Adipose tissue (tissue), 3 donors: ENCODE data around the gene ASF1B. TPM values are rescaled to one million over a fixed set of nuclear protein-coding genes. Genes with fewer than 3 reads are reported as not detected.
A peak's percentile ranks its signal among the peaks of the same experiment; 100 is the strongest.

Source experiments
- H3K27ac ChIP-seq: one replicate; pipeline ENCODE4 v1.5.1; 2013; ENCODE audit warnings: low read depth, low read length
- WGBS, 3 donors: extraction: QIAGEN DNeasy Blood & Tissue Kit; methylation state at CpG; one replicate each; pipeline ENCODE4 v1.1.7; 2013; 5-methylcytosine and 5-hydroxymethylcytosine counted together
- polyA plus RNA-seq, 3 donors: library from polyadenylated mRNA; stranded (reverse); fragments of 200-250 nt; gene quantifications; one replicate each; pipeline ENCODE4 v1.2.3, GENCODE V29; 2013
- donor health status: healthy with polysubstance abuse.
- donor health status: Bipolar disorder and iron deficiency.
- donor health status: healthy.

The ASF1B gene
- polyA plus RNA-seq, 3 donors: 0.40 to 1.8 (median 0.71) TPM

GRCh38 chr19:14073925-14074838, 62.2 kb downstream of the ASF1B start:
- WGBS, 3 donors: 1 to 2% (median 1%) methylated on average over 41 to 44 of the region's 44 CpGs
- peak overlapping the region; percentile 54 for H3K27ac ChIP-seq

GRCh38 chr19:14073261-14073924, 63.0 kb downstream of the ASF1B start:
- 0 to 1% (median 0%) methylated on average over 42 to 106 of the region's 106 CpGs for WGBS, 3 donors
- peak overlapping the region; percentile 54 for H3K27ac ChIP-seq

GRCh38 chr19:14072535-14073260, 63.7 kb downstream of the ASF1B start, which contains the start of gene MISP3:
Gene MISP3, plus strand, starts transcription at chr19:14072786. Its CDS starts 524 bp downstream, at chr19:14073310.
- WGBS, 3 donors: 1% methylated on average over 37 to 51 of the region's 51 CpGs
- H3K27ac ChIP-seq: peak within 1 kb of the TSS; percentile 54

- no peak overlapping the region for H3K27ac ChIP-seq
- 95 to 96% (median 95%) methylated on average over 42 to 43 of the region's 43 CpGs for WGBS, 3 donors
These were observed 65.9 kb downstream of the ASF1B start for GRCh38 chr19:14070268-14071050.

Other genes starting within 250 kb of the ASF1B start
- gene BRME1, start 230.5 kb downstream of the ASF1B start, polyA plus RNA-seq: 1 to 10 TPM; 1.1 to 3.7 (median 2.9) TPM
- gene CC2D1A, start 230.4 kb downstream of the ASF1B start, polyA plus RNA-seq: 10 to 100 TPM; 17.0 to 27.9 (median 20.4) TPM
- gene PODNL1, start 198.2 kb downstream of the ASF1B start, polyA plus RNA-seq: 1 to 10 TPM in 1 of 3 donors, under 1 TPM in 2; 0.10 to 2.5 (median 0.58) TPM
- gene DCAF15, start 184.1 kb downstream of the ASF1B start, polyA plus RNA-seq: 10 to 100 TPM; 13.5 to 29.0 (median 16.2) TPM
- gene RFX1, start 130.3 kb downstream of the ASF1B start, polyA plus RNA-seq: 1 to 10 TPM; 4.4 to 5.8 (median 4.4) TPM
- not detected for gene RLN3, start 108.4 kb downstream of the ASF1B start, polyA plus RNA-seq
- 1 to 10 TPM; 2.7 to 8.5 (median 2.9) TPM for gene IL27RA, start 104.8 kb downstream of the ASF1B start, polyA plus RNA-seq
- gene PALM3, start 74.5 kb downstream of the ASF1B start, polyA plus RNA-seq: 1 to 10 TPM in 2 of 3 donors, under 1 TPM in 1; 0.45 to 9.9 (median 1.9) TPM
- 10 to 100 TPM in 1 of 3 donors, 1 to 10 TPM in 2; 2.3 to 13.2 (median 3.8) TPM for gene MISP3, start 63.8 kb downstream of the ASF1B start, polyA plus RNA-seq
- not detected for gene C19orf67, start 50.8 kb downstream of the ASF1B start, polyA plus RNA-seq
- gene SAMD1, start 45.8 kb downstream of the ASF1B start, polyA plus RNA-seq: 10 to 100 TPM; 20.0 to 28.6 (median 24.4) TPM
- gene PRKACA, start 18.8 kb downstream of the ASF1B start, polyA plus RNA-seq: 10 to 100 TPM; 29.8 to 95.5 (median 73.2) TPM
- 10 to 100 TPM in 2 of 3 donors, 1 to 10 TPM in 1; 5.7 to 12.3 (median 11.3) TPM for gene ADGRL1, start 69.6 kb upstream of the ASF1B start, polyA plus RNA-seq
- gene ADGRE5, start 244.9 kb upstream of the ASF1B start, polyA plus RNA-seq: 10 to 100 TPM; 17.3 to 42.1 (median 38.6) TPM